B cell (primary cell): ENCODE data around the gene AMDHD2. TPM values are rescaled to one million over a fixed set of nuclear protein-coding genes. Genes with fewer than 3 reads are reported as not detected.

Source experiments
- ATAC-seq: fragments of 200-7000 bp; cut with Tn5 transposase; one replicate; pipeline ENCODE4 v1.10.0; 2021; ENCODE audit warnings: low read depth, mild to moderate bottlenecking, moderate number of reproducible peaks, moderate library complexity
- CTCF ChIA-PET: fragments of 350-600 bp; sonication (Branson Sonifier 250); formaldehyde crosslinking; loops from one replicate; lab custom pipeline; 2021; ENCODE audit warnings: antibody characterized with exemption, inconsistent platforms; lab: Charles Lee
- POLR2A ChIA-PET: fragments of 350-600 bp; sonication (Branson Sonifier 250); formaldehyde crosslinking; loops from one replicate; lab custom pipeline; 2021; ENCODE audit warnings: antibody characterized with exemption; lab: Charles Lee
- DNase-seq: peaks from one replicate; pipeline ENCODE4 v3.0.0; 2013
- H2AFZ ChIP-seq: 2 replicates; pipeline ENCODE4 v1.6.1; 2012; ENCODE audit warnings: mild to moderate bottlenecking, low read depth, low read length; ENCODE audit not compliant: insufficient read depth, poor library complexity, severe bottlenecking
- H3K27ac ChIP-seq, 2 donors: 1 replicate in 1 of 2; 2 replicates in 1 of 2; pipeline ENCODE4 v1.5.1; 2012 to 2013; ENCODE audit warnings: low read length in 2 of 2, mild to moderate bottlenecking in 2 of 2, moderate library complexity in 1 of 2
- H3K27me3 ChIP-seq, 4 experiments: fragments of 200-600 bp in 1 of 4; sonication (generic) in 1 of 4; replicated peaks in 1 of 4; 1 replicate in 2 of 4; 2 replicates in 2 of 4; pipeline versions ENCODE4 v1.6.1 to v1.7.0; 2013 to 2016; ENCODE audit warnings: low read length in 3 of 4, mild to moderate bottlenecking in 2 of 4, mixed read lengths in 1 of 4, moderate library complexity in 1 of 4; ENCODE audit not compliant: insufficient read depth in 4 of 4, control insufficient read depth in 3 of 4; ENCODE audit errors: control extremely low read depth in 1 of 4
- H3K36me3 ChIP-seq, 2 experiments: replicated peaks in 1 of 2; 1 replicate in 1 of 2; 2 replicates in 1 of 2; pipeline versions ENCODE4 v1.6.1 to v1.7.1; 2013; ENCODE audit warnings: low read length in 1 of 2; ENCODE audit not compliant: insufficient read depth in 2 of 2, control insufficient read depth in 1 of 2; ENCODE audit errors: control extremely low read depth in 1 of 2, extremely low read depth in 1 of 2
- H3K4me1 ChIP-seq, 2 donors: fragments of 200-600 bp in 1 of 2; sonication (generic) in 1 of 2; 1 replicate in 1 of 2; 2 replicates in 1 of 2; pipeline versions ENCODE4 v1.5.1 to v1.6.1; 2013 to 2017; ENCODE audit warnings: low read length in 2 of 2; ENCODE audit not compliant: control insufficient read depth in 2 of 2, insufficient read depth in 2 of 2
- H3K4me2 ChIP-seq: replicated peaks from 2 replicates; pipeline ENCODE3; 2012; ENCODE audit warnings: mild to moderate bottlenecking, low read depth, low read length; ENCODE audit not compliant: poor library complexity, severe bottlenecking
- H3K4me3 ChIP-seq, 5 experiments: fragments of 200-600 bp in 1 of 5; sonication (generic) in 1 of 5; 1 replicate in 3 of 5; 2 replicates in 2 of 5; pipeline versions ENCODE4 v1.5.1 to v1.7.0; 2011 to 2016; ENCODE audit warnings: low read length in 4 of 5, mild to moderate bottlenecking in 4 of 5, low read depth in 2 of 5, control low read depth in 1 of 5, moderate library complexity in 1 of 5; ENCODE audit not compliant: insufficient read depth in 1 of 5; ENCODE audit errors: control extremely low read depth in 1 of 5, extremely low read depth in 1 of 5
- H3K79me2 ChIP-seq: fragments of 200-600 bp; sonication (generic); one replicate; pipeline ENCODE4 v1.6.0; 2016; ENCODE audit warnings: low read length; ENCODE audit not compliant: control insufficient read depth, insufficient read depth
- H3K9ac ChIP-seq: fragments of 200-600 bp; sonication (generic); 2 replicates; pipeline ENCODE4 v1.6.1; 2017; ENCODE audit warnings: mild to moderate bottlenecking, low read length, moderate library complexity
- H3K9me3 ChIP-seq, 3 donors: one replicate each; pipeline versions ENCODE4 v1.6.1 to v1.7.1; 2013; ENCODE audit warnings: low read length in 2 of 3; ENCODE audit not compliant: control insufficient read depth in 2 of 3, insufficient read depth in 1 of 3; ENCODE audit errors: control extremely low read depth in 1 of 3
- H4K20me1 ChIP-seq: 2 replicates; pipeline ENCODE4 v1.6.0; 2012; ENCODE audit warnings: mild to moderate bottlenecking, low read length; ENCODE audit not compliant: insufficient read depth, control insufficient read depth, poor library complexity, severe bottlenecking
- H3K27ac Mint-ChIP-seq: one replicate; pipeline ENCODE4 v1.8.0; 2021; ENCODE audit warnings: mixed read lengths
- H3K27me3 Mint-ChIP-seq: one replicate; pipeline ENCODE4 v1.8.0; 2021; ENCODE audit warnings: mixed read lengths
- H3K4me1 Mint-ChIP-seq: one replicate; pipeline ENCODE4 v1.8.0; 2021; ENCODE audit warnings: mixed read lengths
- H3K4me3 Mint-ChIP-seq: one replicate; pipeline ENCODE4 v1.8.0; 2021; ENCODE audit warnings: mixed read lengths
- H3K9me3 Mint-ChIP-seq: one replicate; pipeline ENCODE4 v1.8.0; 2022; ENCODE audit warnings: mixed read lengths; ENCODE audit not compliant: insufficient read depth
- EZH2 ChIP-seq: IDR thresholded peaks from 2 replicates; pipeline ENCODE4 v1.6.1; 2012; ENCODE audit warnings: borderline replicate concordance, low read depth, mild to moderate bottlenecking, moderate library complexity, low read length; ENCODE audit not compliant: insufficient read depth, poor library complexity, severe bottlenecking
- WGBS: methylation state at CpG from one replicate; pipeline ENCODE4 v1.1.5; 2013; ENCODE audit warnings: missing lambda C conversion rate; ENCODE audit not compliant: insufficient coverage; 5-methylcytosine and 5-hydroxymethylcytosine counted together
- intact Hi-C: fragments of 100-400 bp; cut with micrococcal nuclease; formaldehyde crosslinking; loops from one replicate; pipeline ENCODE4 v1.10.0; 2022
- polyA plus RNA-seq: library from polyadenylated mRNA; depleted of rRNA; stranded (reverse); fragments of >200 nt; gene quantifications from 2 replicates; pipeline ENCODE4 v1.2.3, GENCODE V29; 2012
- total RNA-seq, 2 donors: library from RNA; stranded (reverse); fragments of 120-200 nt in 1 of 2; gene quantifications; 1 replicate in 1 of 2; 2 replicates in 1 of 2; pipeline versions ENCODE4 v1.2.3 to v1.2.4, GENCODE V29; 2013 to 2022
- TF ChIP-seq, protein P1 (sequence below): fragments of 200-600 bp; IDR thresholded peaks from one replicate; pipeline ENCODE4 v1.8.0; 2022; ENCODE audit warnings: antibody characterized with exemption, mild to moderate bottlenecking

AMDHD2 gene
- total and polyA plus RNA-seq, 2 donors (not counting 1 experiment from before 2014, with no cell fraction given): 133 to 209 TPM

GRCh38 chr16:2517954-2518605 is 2.1 kb upstream of the AMDHD2 start:
- Histone ChIP-seq H4K20me1 (peaks cover 59% of the 10 kb centered on the region), H3K4me1 (peaks cover 59 to 67% of the 10 kb centered on the region in 2 donors), H3K79me2 (peaks cover 78% of the 10 kb centered on the region), H3K4me3 (no peak overlapping the region), H3K27me3 (no peaks in the 10 kb centered on the region), H3K36me3 (peaks cover 0 to 29% of the 10 kb centered on the region in 2 experiments), H3K4me2 (peak overlapping the region; percentile 35), H2AFZ (no peak overlapping the region), H3K9me3 (peaks cover 0 to 3% (median 0%) of the 10 kb centered on the region in 3 donors), H3K27ac (peak overlapping the region in 1 of 2 donors; percentile 93), H3K9ac (no peak overlapping the region)
- ChIA-PET POLR2A (interaction anchor here (1.1 kb wide), 1 partner anchor 14 kb away, joined by 8 read pairs; no protein-coding TSS in a partner anchor), CTCF (interaction anchor here (1.6 kb wide), 1 partner anchor 11 kb away, joined by 5 read pairs; no protein-coding TSS in a partner anchor)
- Mint-ChIP-seq H3K4me1 (peaks cover 65% of the 10 kb centered on the region), H3K27ac (peak overlapping the region; percentile 93), H3K9me3 (no peaks in the 10 kb centered on the region), H3K4me3 (peak overlapping the region; percentile 13), H3K27me3 (no peaks in the 10 kb centered on the region)
- 94% methylated on average over 12 of the region's 12 CpGs for WGBS
- ATAC-seq (no peak), DNase-seq (no peak)
- intact Hi-C loops: no loop called here
- TF ChIP-seq EZH2: no peak
- TF ChIP-seq, protein P1, sequence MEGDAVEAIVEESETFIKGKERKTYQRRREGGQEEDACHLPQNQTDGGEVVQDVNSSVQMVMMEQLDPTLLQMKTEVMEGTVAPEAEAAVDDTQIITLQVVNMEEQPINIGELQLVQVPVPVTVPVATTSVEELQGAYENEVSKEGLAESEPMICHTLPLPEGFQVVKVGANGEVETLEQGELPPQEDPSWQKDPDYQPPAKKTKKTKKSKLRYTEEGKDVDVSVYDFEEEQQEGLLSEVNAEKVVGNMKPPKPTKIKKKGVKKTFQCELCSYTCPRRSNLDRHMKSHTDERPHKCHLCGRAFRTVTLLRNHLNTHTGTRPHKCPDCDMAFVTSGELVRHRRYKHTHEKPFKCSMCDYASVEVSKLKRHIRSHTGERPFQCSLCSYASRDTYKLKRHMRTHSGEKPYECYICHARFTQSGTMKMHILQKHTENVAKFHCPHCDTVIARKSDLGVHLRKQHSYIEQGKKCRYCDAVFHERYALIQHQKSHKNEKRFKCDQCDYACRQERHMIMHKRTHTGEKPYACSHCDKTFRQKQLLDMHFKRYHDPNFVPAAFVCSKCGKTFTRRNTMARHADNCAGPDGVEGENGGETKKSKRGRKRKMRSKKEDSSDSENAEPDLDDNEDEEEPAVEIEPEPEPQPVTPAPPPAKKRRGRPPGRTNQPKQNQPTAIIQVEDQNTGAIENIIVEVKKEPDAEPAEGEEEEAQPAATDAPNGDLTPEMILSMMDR: no peak
